Activated gamma-delta T cell treated with Interleukin-2 at 50 U/mL for 16 hours (primary cell): ENCODE results near the gene UFL1.
"Not testable (repeated sequence)": the region's sequence is repeated elsewhere in the genome, so short reads cannot be mapped to it uniquely, and the experiment has no call there.

Experiments used
- DNase-seq: peaks from one replicate; pipeline ENCODE4 v3.0.0-alpha.2; 2020

The UFL1 gene

DNA sequence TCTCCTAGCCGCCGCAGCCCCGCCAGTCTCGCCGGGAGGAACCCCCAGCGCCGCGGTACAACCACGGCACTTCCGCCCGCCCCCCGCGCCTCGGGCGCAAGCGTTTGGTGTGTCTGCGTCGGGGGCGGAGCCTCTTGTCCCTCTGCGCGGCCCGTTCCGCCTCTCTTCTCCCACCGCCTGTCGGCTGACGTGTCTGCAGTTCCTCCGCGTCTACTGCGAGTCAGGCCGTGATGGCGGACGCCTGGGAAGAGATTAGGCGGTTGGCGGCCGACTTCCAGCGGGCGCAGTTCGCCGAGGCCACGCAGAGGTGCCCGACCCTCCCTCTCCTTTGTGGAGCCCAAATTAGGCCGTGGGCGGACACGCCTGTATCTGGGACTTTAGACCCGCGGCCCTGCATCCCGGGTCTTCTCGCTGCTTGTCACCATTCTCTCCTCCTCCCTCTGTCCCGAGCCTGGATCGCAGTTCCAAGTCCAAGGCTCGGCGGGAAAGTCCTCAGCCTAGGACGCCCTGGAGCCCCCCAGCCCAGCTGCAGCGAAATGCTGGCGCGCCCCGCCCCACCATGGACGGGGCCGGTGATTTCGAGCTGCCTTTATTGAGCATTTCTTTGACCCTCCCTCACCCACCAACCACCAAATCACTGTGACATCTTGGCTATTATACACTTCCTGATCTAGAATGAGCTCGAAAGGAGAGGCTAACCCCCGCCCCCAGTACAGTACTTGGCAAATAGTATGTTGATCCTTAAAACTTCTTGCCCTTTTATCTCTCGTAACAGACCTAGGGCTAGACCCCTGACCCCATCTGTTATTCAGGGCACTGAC lies at the start of gene UFL1:
Gene UFL1, plus strand, starts transcription at position 163 of the 821 bp plus-strand sequence. Its CDS starts 68 bp downstream, at position 231.
- DNase-seq = peak; percentile 96

DNA sequence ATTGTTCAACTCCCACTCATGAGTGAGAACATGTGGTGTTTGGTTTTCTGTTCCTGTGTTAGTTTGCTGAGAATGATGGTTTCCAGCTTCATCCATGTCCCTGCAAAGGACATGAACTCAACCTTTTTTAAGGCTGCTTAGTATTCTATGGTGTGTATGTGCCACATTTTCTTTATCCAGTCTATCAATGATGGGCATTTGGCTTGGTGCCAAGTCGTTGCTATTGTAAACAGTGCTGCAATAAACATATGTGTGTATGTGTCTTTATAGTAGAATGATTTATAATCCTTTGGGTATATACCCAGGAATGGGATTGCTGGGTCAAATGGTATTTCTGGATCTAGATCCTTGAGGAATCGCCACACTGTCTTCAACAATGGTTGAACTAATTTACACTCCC lies 49.3 kb upstream of the UFL1 start:
- DNase-seq = not testable (repeated sequence)

GRCh38 chr6:96478695-96479094 lies 42.9 kb upstream of the UFL1 start:
- no peak for DNase-seq

DNA sequence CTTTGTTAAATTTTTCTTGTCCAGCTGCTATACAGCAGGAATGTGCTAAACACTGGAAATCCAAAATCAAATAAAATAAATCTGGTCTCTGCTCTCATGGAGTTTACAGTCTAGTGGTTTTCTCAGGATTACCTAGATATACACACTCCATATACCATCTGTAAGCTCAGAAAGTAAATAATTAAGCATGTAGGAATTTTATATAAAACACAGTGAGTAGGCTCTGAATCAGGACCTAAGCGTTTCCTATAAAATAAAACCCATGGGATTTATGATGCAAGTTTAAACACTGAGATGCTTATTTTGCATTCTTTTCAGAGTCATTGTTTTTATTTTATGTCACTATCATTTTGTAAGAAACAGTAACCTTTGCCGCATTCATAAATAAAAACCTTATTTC lies 29.7 kb upstream of the UFL1 start:
- no peak for DNase-seq

- DNase-seq = peak; percentile 78
Observed at GRCh38 chr6:96499781-96500180, 21.8 kb upstream of the UFL1 start.

DNA sequence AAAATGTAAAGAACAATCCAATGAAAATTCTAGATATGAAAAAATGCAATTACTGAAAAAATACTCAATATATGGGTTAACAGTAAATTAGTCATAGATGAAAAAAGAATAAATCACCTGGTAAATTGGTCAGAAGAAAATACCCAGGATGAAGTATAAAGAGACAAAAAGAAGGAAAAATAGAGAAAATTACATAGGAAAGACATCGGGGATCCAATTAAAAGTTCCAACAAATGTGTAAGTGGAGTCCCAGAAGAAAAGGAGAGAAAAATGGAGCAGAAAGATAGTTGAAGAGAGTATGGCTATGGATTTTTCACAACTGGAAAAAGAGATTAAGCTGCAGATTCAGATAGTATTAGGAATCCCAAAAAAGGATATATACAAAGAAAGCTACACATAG lies 18.7 kb upstream of the UFL1 start:
- DNase-seq = no peak

DNA sequence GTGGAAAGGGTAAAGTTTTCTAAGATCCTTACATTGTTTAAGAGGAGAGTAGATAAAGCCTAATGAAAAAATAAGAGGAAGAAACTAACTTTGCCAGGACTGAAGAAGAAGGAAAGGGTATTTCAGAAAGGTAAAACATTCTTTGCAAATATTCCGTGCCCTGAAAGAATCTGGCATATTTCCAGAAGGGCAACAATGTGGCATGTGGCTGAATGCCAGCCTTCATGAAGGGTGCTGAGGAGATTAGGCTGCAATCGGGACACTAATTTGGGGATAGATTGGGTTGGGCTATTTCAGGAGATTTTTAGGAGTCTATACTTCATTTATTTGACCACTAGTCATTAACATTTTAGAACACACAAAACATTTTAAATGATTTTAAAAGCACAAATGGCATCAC lies 16.2 kb upstream of the UFL1 start:
- DNase-seq = no peak

DNA sequence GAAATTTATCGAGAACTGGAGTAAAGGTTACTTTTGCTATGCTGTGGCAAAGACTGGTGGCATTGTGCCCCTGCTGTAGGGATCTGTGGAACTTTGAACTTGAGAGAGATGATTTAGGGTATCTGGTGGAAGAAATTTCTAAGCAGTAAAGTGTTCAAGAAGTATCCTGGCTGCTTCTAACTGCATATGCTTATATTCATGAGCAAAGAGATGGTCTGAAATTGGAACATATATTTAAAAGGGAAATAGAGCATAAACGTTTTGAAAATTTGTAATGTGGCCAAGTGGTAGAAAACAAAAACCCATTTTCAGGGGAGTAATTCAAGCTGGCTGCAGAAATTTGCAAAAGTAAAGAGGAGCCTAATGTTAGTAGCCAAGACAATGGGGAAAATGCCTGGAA lies 12.3 kb upstream of the UFL1 start:
- DNase-seq = no peak

GRCh38 chr6:96520171-96521115 lies 1.2 kb upstream of the UFL1 start:
- DNase-seq = no peak

DNA sequence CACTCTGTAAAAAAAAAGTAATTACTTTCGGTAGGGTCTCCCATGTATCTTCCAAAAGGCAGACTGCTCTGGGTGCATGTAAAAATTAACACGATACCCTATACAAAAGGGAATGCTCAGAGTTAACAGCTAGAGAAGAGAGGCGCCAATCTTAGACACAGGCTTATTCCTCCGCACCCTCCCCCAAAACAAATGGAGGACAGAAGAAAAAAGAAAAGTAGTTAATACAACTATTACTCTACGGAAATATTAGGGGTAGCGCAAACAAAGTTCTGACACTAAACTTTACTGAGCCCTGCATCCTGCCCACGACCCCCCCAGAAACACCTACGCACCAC lies 331 bp upstream of the UFL1 start:
- no peak for DNase-seq

- peak; percentile 5 for DNase-seq
Observed at GRCh38 chr6:96522465-96523009, 931 bp downstream of the UFL1 start.

DNA sequence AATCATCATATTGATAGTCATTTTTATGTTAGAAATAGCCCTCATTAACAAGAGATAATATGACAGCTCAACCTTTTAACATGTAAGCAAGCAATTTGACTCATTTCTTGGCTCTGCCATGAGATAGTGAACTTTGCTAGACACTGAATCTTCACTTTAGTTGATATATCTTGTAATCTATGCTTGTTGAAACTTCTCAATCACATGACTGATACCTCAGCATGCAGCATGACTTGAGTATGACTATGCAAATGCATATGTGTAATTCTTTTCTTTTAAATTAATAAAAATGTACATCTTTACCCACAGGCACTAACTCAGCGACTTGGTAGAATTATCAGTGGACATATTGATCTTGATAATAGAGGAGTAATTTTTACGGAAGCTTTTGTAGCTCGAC lies 6.6 kb downstream of the UFL1 start:
- no peak for DNase-seq

GRCh38 chr6:96532399-96532798 lies 10.8 kb downstream of the UFL1 start:
- no peak for DNase-seq

GRCh38 chr6:96537726-96538125 lies 16.1 kb downstream of the UFL1 start:
- DNase-seq = no peak

DNA sequence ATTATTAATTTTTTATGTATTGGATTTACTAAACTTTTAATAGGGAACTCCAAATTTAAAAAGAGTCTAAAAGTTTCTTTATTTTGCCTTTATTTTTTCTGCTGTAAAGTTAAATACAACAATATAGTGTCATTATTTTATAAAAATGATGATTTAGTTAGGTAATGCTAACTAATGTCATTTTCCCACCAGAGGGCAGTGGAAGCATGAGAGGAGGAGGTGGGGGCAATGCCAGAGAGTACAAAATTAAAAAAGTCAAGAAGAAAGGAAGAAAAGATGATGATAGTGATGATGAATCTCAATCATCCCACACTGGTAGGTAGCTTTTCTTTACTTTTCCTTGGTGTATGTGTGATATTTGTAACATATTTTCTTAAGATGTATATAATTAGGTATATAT lies 21.1 kb downstream of the UFL1 start:
- no peak for DNase-seq

DNA sequence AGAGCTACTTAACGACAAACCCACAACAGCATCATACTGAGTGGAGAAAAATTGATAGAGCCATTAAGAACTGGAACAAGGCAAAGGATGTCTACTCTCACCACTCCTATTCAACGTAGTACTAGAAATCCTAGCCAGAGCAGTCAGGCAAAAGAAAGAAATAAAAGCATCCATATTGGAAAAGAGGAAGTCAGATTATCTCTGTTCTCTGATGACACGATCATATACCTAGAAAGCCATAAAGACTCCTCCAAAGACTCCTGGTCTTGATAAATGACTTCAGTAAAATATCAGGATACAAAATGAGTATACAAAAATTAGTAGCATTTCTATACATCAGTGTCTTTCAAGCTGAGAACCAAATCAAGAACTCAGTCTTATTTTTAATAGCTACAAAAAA lies 24.3 kb downstream of the UFL1 start:
- DNase-seq = no peak

- no peak for DNase-seq
Observed at GRCh38 chr6:96547654-96548053, 26.0 kb downstream of the UFL1 start.

GRCh38 chr6:96554558-96554957 lies 33.0 kb downstream of the UFL1 start:
- no peak for DNase-seq

GRCh38 chr6:96559740-96560139 lies 38.1 kb downstream of the UFL1 start:
- not testable (repeated sequence) for DNase-seq

DNA sequence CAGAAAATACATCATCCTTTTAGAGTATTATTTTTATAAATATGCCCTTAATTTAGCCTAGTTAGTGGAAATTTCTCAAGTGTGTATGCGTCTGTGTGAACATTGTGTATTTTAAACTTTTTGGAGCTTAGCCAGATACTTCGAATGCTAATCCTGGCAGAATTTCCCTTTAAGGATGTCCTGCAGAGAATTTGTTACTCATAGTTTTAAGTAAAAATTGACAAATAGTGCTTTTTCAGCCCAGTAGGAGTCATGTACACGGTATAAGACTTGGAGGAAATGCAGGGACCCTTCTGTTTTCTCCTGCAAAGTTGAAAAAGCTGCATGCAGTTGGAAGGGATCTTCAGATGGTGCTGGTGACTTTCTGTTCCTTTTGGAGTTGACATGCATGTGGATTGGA lies 41.3 kb downstream of the UFL1 start, which contains the start of gene FHL5:
Gene FHL5, plus strand, starts transcription at position 243 of the 400 bp plus-strand sequence. CDS start 40,486 bp downstream, outside the sequence.
- no peak for DNase-seq

GRCh38 chr6:96563853-96564252 lies 42.2 kb downstream of the UFL1 start:
- no peak for DNase-seq

DNA sequence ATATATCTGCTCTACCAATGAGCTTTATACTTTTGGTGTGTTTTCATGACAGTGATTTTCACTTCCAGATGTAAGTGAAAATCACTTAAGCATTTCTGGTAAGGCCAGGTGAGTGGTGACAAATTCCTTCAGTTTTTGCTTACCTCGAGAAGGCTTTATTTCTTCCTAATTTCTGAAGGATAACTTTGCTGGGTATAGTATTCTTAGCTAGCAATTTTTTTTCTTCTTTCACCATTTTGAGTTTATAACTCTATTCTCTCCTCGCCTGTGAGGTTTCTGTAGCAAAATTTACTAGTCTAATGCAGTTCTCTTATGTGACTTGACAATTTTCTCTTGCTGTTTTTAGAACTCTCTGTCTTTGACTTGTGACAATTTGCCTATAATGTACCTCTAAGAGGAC lies 48.4 kb downstream of the UFL1 start:
- no peak for DNase-seq

DNA sequence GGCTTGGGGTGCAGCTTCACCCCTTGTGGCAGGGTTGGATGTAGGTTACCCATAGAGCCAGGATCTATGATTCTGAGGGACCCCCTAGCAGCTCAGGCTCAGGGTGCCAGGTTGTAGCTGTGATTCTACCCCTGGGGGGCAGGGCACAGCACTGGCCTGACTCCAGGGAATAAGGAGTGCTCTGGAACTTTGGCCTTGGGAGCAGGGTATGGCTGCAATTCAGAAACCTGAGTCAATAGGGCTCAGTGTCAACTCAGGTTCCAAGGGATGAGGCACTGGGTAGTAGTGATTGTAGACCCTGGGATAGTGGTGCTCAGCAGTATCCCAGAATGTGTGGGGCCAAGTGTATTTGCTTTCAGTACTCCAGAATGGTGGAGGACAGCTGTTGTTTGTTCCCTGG lies 49.9 kb downstream of the UFL1 start:
- DNase-seq = no peak

- DNase-seq = no peak
Observed at GRCh38 chr6:96575359-96575758, 53.8 kb downstream of the UFL1 start.
